IPS-NIHi7 (cell line): Measurements from ENCODE around the gene CCDC33.

Experiments
- DNase-seq: peaks from one replicate; pipeline ENCODE4 v3.0.0; 2012; ENCODE audit warnings: mixed read lengths; ENCODE audit errors: extremely low spot score

CCDC33 gene

GRCh38 chr15:74229686-74230085 lies 6.4 kb upstream of the CCDC33 start:
- DNase-seq = no peak

- no peak for DNase-seq
Measured at GRCh38 chr15:74231475-74231874, 4.7 kb upstream of the CCDC33 start.

- DNase-seq = no peak
Measured at GRCh38 chr15:74233373-74233772, 2.8 kb upstream of the CCDC33 start.

- no peak for DNase-seq
Measured at GRCh38 chr15:74233851-74234597, 2.1 kb upstream of the CCDC33 start.

- DNase-seq = no peak
Measured at GRCh38 chr15:74234598-74234875, 1.6 kb upstream of the CCDC33 start.

GRCh38 chr15:74239051-74239705 lies 3.1 kb downstream of the CCDC33 start:
- DNase-seq = no peak

- DNase-seq = no peak
Measured at GRCh38 chr15:74240002-74240568, 4.0 kb downstream of the CCDC33 start.

- DNase-seq = no peak
Measured at GRCh38 chr15:74240897-74241614, 4.9 kb downstream of the CCDC33 start.

GRCh38 chr15:74242441-74243185 lies 6.5 kb downstream of the CCDC33 start:
- no peak for DNase-seq

- no peak for DNase-seq
Measured at GRCh38 chr15:74243431-74243830, 7.3 kb downstream of the CCDC33 start.

- DNase-seq = no peak
Measured at GRCh38 chr15:74244822-74245341, 8.8 kb downstream of the CCDC33 start.

- peak; percentile 69 for DNase-seq
Measured at GRCh38 chr15:74245342-74245931, 9.3 kb downstream of the CCDC33 start.

- no peak for DNase-seq
Measured at GRCh38 chr15:74250266-74250665, 14.1 kb downstream of the CCDC33 start.

- no peak for DNase-seq
Measured at GRCh38 chr15:74251131-74251811, 15.1 kb downstream of the CCDC33 start.

- DNase-seq = no peak
Measured at GRCh38 chr15:74252291-74252690, 16.2 kb downstream of the CCDC33 start.

GRCh38 chr15:74252721-74253120 lies 16.6 kb downstream of the CCDC33 start:
- no peak for DNase-seq

- DNase-seq = no peak
Measured at GRCh38 chr15:74253211-74253921, 17.2 kb downstream of the CCDC33 start.

GRCh38 chr15:74257105-74257504 lies 21.0 kb downstream of the CCDC33 start:
- no peak for DNase-seq

- no peak for DNase-seq
Measured at GRCh38 chr15:74257623-74258022, 21.5 kb downstream of the CCDC33 start.
